DMS153 (cell line): ENCODE data around the gene MYO7A.

Source experiments
- DNase-seq: peaks from one replicate; lab custom pipeline; 2025; lab: John Stamatoyannopoulos, UW

The MYO7A gene

GRCh38 chr11:77146261-77147035 is 18.4 kb downstream of the MYO7A start:
- DNase-seq, result no peak

GRCh38 chr11:77147036-77147315 is 18.9 kb downstream of the MYO7A start:
- no peak for DNase-seq

GRCh38 chr11:77147668-77148321 is 19.7 kb downstream of the MYO7A start:
- no peak for DNase-seq

- no peak for DNase-seq
Observed at GRCh38 chr11:77148963-77149715, 21.1 kb downstream of the MYO7A start.

GRCh38 chr11:77149716-77150392 is 21.8 kb downstream of the MYO7A start:
- no peak for DNase-seq

- DNase-seq, result no peak
Observed at GRCh38 chr11:77150836-77151235, 22.8 kb downstream of the MYO7A start.

- no peak for DNase-seq
Observed at GRCh38 chr11:77151804-77152509, 23.9 kb downstream of the MYO7A start.

GRCh38 chr11:77152846-77153245 is 24.8 kb downstream of the MYO7A start:
- DNase-seq, result no peak

GRCh38 chr11:77153276-77154185 is 25.5 kb downstream of the MYO7A start:
- no peak for DNase-seq

GRCh38 chr11:77154381-77155081 is 26.5 kb downstream of the MYO7A start:
- DNase-seq, result peak; percentile 49

- no peak for DNase-seq
Observed at GRCh38 chr11:77155082-77155475, 27.0 kb downstream of the MYO7A start.

GRCh38 chr11:77155556-77156130 is 27.6 kb downstream of the MYO7A start:
- DNase-seq, result no peak

GRCh38 chr11:77156396-77157195 is 28.6 kb downstream of the MYO7A start:
- DNase-seq, result no peak

- no peak for DNase-seq
Observed at GRCh38 chr11:77158041-77158695, 30.1 kb downstream of the MYO7A start.

GRCh38 chr11:77159219-77159936 is 31.3 kb downstream of the MYO7A start:
- no peak for DNase-seq

- no peak for DNase-seq
Observed at GRCh38 chr11:77159937-77160495, 32.0 kb downstream of the MYO7A start.

GRCh38 chr11:77163271-77163670 is 35.2 kb downstream of the MYO7A start:
- no peak for DNase-seq
